SK-N-SH treated with all-trans-retinoic acid at 6 μM for 48 hours (cell line): ENCODE measurements around the gene MAMDC4.
A peak's percentile ranks its signal among the peaks of the same experiment; 100 is the strongest.
"Not testable (repeated sequence)": the region's sequence is repeated elsewhere in the genome, so short reads cannot be mapped to it uniquely, and the experiment has no call there.

Experiments used
- ATAC-seq: fragments of 200-7000 bp; cut with Tn5 transposase; 3 replicates; pipeline ENCODE4 v1.9.1; 2020; ENCODE audit warnings: mild to moderate bottlenecking, moderate library complexity
- ARNTL ChIP-seq: fragments of 450-650 bp; formaldehyde crosslinking; IDR thresholded peaks from 2 replicates; pipeline ENCODE4 v1.5.0; 2020; ENCODE audit warnings: low read depth, mild to moderate bottlenecking, moderate library complexity, borderline replicate concordance
- CREB5 ChIP-seq: fragments of 250-450 bp; sonication (Bioruptor Pico); IDR thresholded peaks from 2 replicates; pipeline ENCODE4 v1.5.1; 2020; ENCODE audit warnings: low read depth, mild to moderate bottlenecking, moderate library complexity
- CSDC2 ChIP-seq: fragments of 250-450 bp; sonication (Bioruptor Pico); IDR thresholded peaks from 2 replicates; pipeline ENCODE4 v1.5.0; 2020; ENCODE audit warnings: mild to moderate bottlenecking, moderate library complexity
- CSRNP3 ChIP-seq: fragments of 250-450 bp; sonication (Bioruptor Pico); IDR thresholded peaks from 2 replicates; pipeline ENCODE4 v1.5.1; 2021; ENCODE audit warnings: mild to moderate bottlenecking, moderate library complexity
- GLIS3 ChIP-seq: fragments of 250-450 bp; sonication (Bioruptor Pico); IDR thresholded peaks from 2 replicates; pipeline ENCODE4 v1.5.0; 2020; ENCODE audit warnings: mild to moderate bottlenecking, moderate library complexity
- ISL1 ChIP-seq: fragments of 250-450 bp; sonication (Bioruptor Pico); IDR thresholded peaks from 2 replicates; pipeline ENCODE4 v2.1.2; 2022; ENCODE audit warnings: mild to moderate bottlenecking, moderate library complexity
- OSR1 ChIP-seq: fragments of 250-450 bp; sonication (Bioruptor Pico); IDR thresholded peaks from 2 replicates; pipeline ENCODE4 v1.8.0; 2022; ENCODE audit warnings: moderate library complexity, mild to moderate bottlenecking, inconsistent platforms
- POU6F1 ChIP-seq: fragments of 250-450 bp; sonication (Bioruptor Pico); IDR thresholded peaks from 2 replicates; pipeline ENCODE4 v1.8.0; 2021; ENCODE audit warnings: low read depth, mild to moderate bottlenecking, moderate library complexity, borderline replicate concordance
- PPARA ChIP-seq: fragments of 250-450 bp; sonication (Bioruptor Pico); IDR thresholded peaks from 2 replicates; pipeline ENCODE4 v1.5.0; 2020; ENCODE audit warnings: mild to moderate bottlenecking, borderline replicate concordance
- RARB ChIP-seq: fragments of 250-450 bp; sonication (Bioruptor Pico); IDR thresholded peaks from 2 replicates; pipeline ENCODE4 v1.8.0; 2021; ENCODE audit warnings: mild to moderate bottlenecking, moderate library complexity
- SNAI2 ChIP-seq: fragments of 250-450 bp; sonication (Bioruptor Pico); IDR thresholded peaks from 2 replicates; pipeline ENCODE4 v1.5.0; 2020; ENCODE audit warnings: mild to moderate bottlenecking, moderate library complexity
- TCF4 ChIP-seq: fragments of 250-450 bp; sonication (Bioruptor Pico); IDR thresholded peaks from 2 replicates; pipeline ENCODE4 v1.8.0; 2021; ENCODE audit warnings: mild to moderate bottlenecking, moderate library complexity, borderline replicate concordance
- TOX ChIP-seq: fragments of 250-450 bp; sonication (Bioruptor Pico); IDR thresholded peaks from 2 replicates; pipeline ENCODE4 v1.8.0; 2021; ENCODE audit warnings: mild to moderate bottlenecking, moderate library complexity, borderline replicate concordance
- TSHZ2 ChIP-seq: fragments of 250-450 bp; sonication (Bioruptor Pico); IDR thresholded peaks from 2 replicates; pipeline ENCODE4 v1.5.0; 2020; ENCODE audit warnings: mild to moderate bottlenecking, moderate library complexity
- ZC3H10 ChIP-seq: fragments of 250-450 bp; sonication (Bioruptor Pico); IDR thresholded peaks from 2 replicates; pipeline ENCODE4 v1.5.1; 2021; ENCODE audit warnings: mild to moderate bottlenecking, moderate library complexity
- ZFP3 ChIP-seq: fragments of 250-450 bp; sonication (Bioruptor Pico); IDR thresholded peaks from 2 replicates; pipeline ENCODE4 v1.5.0; 2020; ENCODE audit warnings: mild to moderate bottlenecking, moderate library complexity
- ZFP30 ChIP-seq: fragments of 450-650 bp; formaldehyde crosslinking; IDR thresholded peaks from 2 replicates; pipeline ENCODE4 v1.5.0; 2022; ENCODE audit warnings: mild to moderate bottlenecking, moderate library complexity
- ZNF565 ChIP-seq: fragments of 450-650 bp; formaldehyde crosslinking; conservative IDR thresholded peaks from 2 replicates; pipeline ENCODE4 v1.5.0; 2020; ENCODE audit warnings: low read depth, mild to moderate bottlenecking, moderate library complexity
- ZNF70 ChIP-seq: fragments of 450-650 bp; formaldehyde crosslinking; IDR thresholded peaks from 2 replicates; pipeline ENCODE4 v1.5.0; 2020; ENCODE audit warnings: mild to moderate bottlenecking, moderate library complexity
- ZNF8 ChIP-seq: fragments of 450-650 bp; formaldehyde crosslinking; IDR thresholded peaks from 2 replicates; pipeline ENCODE4 v1.5.0; 2020; ENCODE audit warnings: mild to moderate bottlenecking, moderate library complexity

Gene MAMDC4

GRCh38 chr9:136842380-136842948, 9.7 kb upstream of the MAMDC4 start, which contains the start of gene AJM1:
Gene AJM1 (plus strand): TSS chr9:136842478. CDS start chr9:136844415, 1,937 bp downstream.
- peak; percentile 85 for ATAC-seq
- TF ChIP-seq ZNF70 = peak; percentile 73

- ATAC-seq = not testable (repeated sequence)
These were observed 8.9 kb upstream of the MAMDC4 start for GRCh38 chr9:136843159-136843800.

GRCh38 chr9:136843801-136844740, 8.1 kb upstream of the MAMDC4 start:
- ATAC-seq = not testable (repeated sequence)

- ATAC-seq = no peak
- no peak for TF ChIP-seq ZFP3 (CRISPR knock-in tag)
- no peak for TF ChIP-seq ZNF70
- no peak for TF ChIP-seq SNAI2 (CRISPR knock-in tag)
These were observed 7.2 kb upstream of the MAMDC4 start for GRCh38 chr9:136844761-136845464.

GRCh38 chr9:136845465-136846260, 6.5 kb upstream of the MAMDC4 start:
- no peak for TF ChIP-seq RARB
- no peak for ATAC-seq

- ATAC-seq = no peak
- TF ChIP-seq ZFP30 (CRISPR knock-in tag) = no peak
- TF ChIP-seq OSR1 (CRISPR knock-in tag) = no peak
- no peak for TF ChIP-seq CREB5 (CRISPR knock-in tag)
- TF ChIP-seq SNAI2 (CRISPR knock-in tag) = no peak
- no peak for TF ChIP-seq ZFP3 (CRISPR knock-in tag)
- no peak for TF ChIP-seq TSHZ2 (CRISPR knock-in tag)
- TF ChIP-seq PPARA (CRISPR knock-in tag) = no peak
- no peak for TF ChIP-seq CSDC2 (CRISPR knock-in tag)
- TF ChIP-seq CSRNP3 (CRISPR knock-in tag) = no peak
- TF ChIP-seq GLIS3 (CRISPR knock-in tag) = no peak
- TF ChIP-seq ARNTL (CRISPR knock-in tag) = no peak
- no peak for TF ChIP-seq TCF4 (CRISPR knock-in tag)
- TF ChIP-seq ZNF565 = no peak
- no peak for TF ChIP-seq POU6F1 (CRISPR knock-in tag)
- TF ChIP-seq ZC3H10 (CRISPR knock-in tag) = no peak
- TF ChIP-seq ISL1 (CRISPR knock-in tag) = no peak
- TF ChIP-seq TOX (CRISPR knock-in tag) = no peak
- no peak for TF ChIP-seq ZNF8 (CRISPR knock-in tag)
- no peak for TF ChIP-seq RARB
- no peak for TF ChIP-seq ZNF70
- TF ChIP-seq, all 23 proteins: peak for 0
These were observed 5.6 kb upstream of the MAMDC4 start for GRCh38 chr9:136846376-136847087.
